ENCODE results near the gene ZNF490.

Gene ZNF490

DNA sequence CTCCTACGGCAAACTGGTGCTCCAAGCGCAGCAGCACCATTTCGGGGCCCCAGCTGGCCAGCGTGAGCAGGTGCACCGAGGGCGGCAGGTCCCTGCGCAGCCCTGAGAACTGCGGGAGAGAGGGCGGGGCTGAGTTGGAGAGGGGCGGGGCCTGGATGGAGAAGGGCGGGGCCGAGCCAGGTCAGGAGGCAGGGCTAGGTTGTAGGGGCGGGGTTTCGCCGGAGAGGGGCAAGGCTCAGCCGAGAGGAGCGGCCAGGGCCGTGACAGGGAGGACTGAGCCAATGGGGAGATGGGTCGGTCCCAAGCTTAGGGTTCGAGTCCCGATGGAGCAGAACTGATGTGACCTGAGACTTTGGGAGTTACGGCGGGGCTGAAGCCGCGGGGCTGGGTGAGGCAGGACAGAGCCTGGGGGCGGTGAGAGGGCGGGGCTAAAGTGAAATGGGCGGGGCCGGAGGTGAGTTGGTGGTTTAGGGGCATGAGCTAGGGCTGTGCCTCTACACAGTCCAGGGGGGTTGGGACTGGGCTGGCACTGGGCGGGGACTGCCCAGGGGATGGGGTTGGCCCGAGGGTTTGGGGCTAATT is 37.0 kb upstream of the ZNF490 start:
- TF ChIP-seq, protein P1, sequence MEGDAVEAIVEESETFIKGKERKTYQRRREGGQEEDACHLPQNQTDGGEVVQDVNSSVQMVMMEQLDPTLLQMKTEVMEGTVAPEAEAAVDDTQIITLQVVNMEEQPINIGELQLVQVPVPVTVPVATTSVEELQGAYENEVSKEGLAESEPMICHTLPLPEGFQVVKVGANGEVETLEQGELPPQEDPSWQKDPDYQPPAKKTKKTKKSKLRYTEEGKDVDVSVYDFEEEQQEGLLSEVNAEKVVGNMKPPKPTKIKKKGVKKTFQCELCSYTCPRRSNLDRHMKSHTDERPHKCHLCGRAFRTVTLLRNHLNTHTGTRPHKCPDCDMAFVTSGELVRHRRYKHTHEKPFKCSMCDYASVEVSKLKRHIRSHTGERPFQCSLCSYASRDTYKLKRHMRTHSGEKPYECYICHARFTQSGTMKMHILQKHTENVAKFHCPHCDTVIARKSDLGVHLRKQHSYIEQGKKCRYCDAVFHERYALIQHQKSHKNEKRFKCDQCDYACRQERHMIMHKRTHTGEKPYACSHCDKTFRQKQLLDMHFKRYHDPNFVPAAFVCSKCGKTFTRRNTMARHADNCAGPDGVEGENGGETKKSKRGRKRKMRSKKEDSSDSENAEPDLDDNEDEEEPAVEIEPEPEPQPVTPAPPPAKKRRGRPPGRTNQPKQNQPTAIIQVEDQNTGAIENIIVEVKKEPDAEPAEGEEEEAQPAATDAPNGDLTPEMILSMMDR (IDR thresholded peaks at IDR 0.05) = no peak

DNA sequence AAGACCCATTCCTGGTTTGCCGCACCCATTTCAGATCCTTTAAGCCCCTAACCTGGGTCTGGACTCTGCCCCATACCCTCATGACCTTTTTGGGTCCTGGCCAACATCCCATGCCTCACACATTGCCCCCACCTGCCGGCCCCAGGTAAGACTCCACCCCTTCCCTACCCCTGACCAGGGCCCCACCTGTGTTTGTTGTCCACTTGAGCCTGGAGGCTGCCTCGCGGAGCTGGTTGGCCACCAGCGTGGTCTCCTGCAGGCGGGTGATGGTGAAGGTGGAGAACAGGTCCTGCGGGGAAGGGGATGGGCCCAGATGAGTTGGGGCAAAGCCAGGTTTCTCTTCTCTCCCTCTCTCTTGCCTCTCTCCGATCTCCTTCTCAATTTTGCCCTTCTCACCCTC is 36.4 kb upstream of the ZNF490 start:
- TF ChIP-seq, protein P1 (IDR thresholded peaks at IDR 0.05) = no peak

DNA sequence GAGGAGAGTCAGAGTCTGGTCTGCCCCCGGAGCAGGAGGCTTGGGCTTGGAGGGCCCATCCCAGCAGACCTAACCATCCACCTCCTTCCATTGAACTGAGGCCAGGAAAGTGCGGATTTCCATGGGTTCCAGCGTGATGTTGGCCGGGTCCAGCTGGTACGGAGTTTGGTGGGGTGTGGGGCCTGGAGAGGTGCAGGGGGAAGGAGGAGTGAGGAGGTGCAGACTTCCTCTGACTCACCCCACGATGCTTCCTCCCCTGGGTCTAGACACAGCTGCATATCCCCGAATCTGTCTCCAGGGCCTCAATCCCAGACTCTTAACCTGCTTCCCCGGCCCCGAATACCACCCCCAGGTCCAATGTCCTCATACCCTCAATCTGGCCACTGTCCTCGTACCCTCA is 35.9 kb upstream of the ZNF490 start:
- TF ChIP-seq, protein P1 (IDR thresholded peaks at IDR 0.05) = no peak

DNA sequence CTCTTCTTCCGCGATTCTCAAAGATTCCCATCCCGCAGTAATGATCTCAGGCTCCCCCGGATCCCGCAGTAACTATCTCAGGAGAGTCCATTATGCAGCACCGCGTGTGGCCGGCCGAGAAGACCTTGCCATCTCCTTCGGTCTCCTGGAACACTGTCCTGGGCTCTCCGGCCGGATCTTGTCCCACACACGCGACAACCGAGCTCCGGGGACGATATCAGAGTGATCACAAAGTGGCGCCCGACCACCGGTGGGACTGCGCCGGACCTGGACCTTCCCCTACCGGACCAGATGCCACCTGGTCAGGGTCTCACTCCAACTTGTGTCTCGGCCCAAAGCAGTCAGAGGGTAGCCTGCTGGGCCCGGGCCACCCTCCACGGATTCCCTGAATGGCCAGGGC is 31.9 kb upstream of the ZNF490 start:
- TF ChIP-seq, protein P1 (IDR thresholded peaks at IDR 0.05) = no peak

DNA sequence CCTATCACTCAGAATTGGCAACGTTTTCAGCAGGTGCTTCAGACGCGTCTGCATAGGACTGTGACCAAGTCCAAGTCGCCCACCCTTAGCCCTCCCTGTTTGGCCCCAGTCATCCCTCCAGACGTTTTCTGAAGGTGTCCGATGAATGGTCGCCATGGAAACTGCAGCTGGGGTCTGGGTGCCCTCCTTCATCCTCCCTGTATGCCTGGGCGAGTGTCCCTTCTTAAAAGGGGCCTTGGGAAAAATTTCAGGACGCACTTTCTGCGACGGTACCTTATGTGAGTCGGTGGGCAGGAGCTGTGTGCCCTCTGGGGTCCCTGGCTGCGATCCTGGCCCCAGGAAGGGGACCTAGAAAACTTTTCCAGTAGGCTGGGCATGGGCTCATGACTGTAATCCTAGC is 30.8 kb upstream of the ZNF490 start:
- TF ChIP-seq, protein P1 (IDR thresholded peaks at IDR 0.05) = no peak

DNA sequence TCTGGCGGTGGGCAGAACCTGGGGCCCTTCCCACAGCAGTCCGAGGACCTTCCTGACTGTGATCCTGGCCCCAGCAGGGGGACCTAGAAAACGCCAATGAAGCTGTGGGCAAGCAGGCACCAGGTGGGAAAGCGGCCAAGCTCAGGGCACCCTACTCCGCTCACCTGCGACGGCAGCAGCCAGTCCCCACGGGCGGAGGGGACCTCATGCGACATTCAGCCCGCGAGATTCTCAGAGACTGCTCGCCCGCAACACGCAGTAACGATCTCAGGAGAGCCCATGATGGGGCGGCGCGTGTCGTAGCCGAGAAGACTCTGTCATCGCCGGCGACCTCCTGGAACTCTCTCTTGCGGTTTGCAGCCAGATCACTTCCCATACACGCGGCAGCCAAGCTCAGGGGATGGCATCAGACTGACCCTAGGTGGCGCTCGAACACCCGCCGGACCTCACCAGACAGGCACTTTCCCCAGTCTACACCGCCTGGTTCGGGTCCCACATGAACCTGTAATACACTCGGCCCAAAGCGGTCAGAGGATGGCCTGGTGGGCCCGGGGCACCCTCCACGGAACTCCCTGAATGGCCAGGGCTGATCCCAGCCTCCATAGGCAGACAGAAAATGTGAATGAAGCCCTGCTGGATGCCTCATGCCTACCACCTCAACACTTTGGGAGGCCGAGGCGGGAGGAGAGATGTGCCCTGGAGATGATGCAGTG is 29.4 kb upstream of the ZNF490 start:
- TF ChIP-seq, protein P1 (IDR thresholded peaks at IDR 0.05) = peak; percentile 45

DNA sequence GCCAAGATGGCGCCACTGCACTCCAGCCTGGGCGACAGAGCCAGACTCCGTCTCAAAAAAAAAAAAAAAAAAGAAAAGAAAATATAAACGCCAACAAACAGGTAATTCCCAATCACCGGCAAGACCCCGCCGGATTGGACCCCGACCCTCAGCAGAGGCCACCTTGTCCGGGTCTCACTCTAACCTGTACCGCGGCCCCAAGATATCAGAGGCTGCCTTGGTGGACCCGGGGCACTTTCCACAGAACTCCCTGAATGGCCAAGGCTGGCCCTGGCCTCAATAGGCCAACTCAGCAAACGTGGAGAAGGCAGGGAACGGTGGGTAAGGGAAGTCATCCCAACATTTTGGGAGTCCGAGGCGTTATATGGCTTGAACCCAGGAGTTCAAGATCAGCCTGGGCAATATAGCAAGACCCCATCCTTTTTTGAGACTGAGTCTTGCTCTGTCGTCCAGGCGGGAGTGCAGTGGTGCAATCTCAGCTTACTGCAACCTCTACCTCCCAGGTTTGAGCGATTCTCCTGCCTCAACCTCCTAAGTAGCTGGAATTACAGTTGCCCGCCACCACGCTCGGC is 28.1 kb upstream of the ZNF490 start:
- TF ChIP-seq, protein P1 (IDR thresholded peaks at IDR 0.05) = no peak
